WTC11 (cell line): ENCODE measurements around the gene SDC1. TPM values are rescaled to one million over a fixed set of nuclear protein-coding genes. Genes with fewer than 3 reads are reported as not detected.

ENCODE experiments used
- NR3C1 ChIP-seq: sonication (generic); formaldehyde crosslinking; conservative IDR thresholded peaks from 2 replicates; pipeline ENCODE4 v1.8.1; 2023; ENCODE audit warnings: low read depth, mild to moderate bottlenecking, missing genetic modification reagents
- TEAD1 ChIP-seq: sonication (generic); formaldehyde crosslinking; IDR thresholded peaks from 2 replicates; pipeline ENCODE4 v1.8.0; 2022; ENCODE audit warnings: mild to moderate bottlenecking, missing genetic modification reagents
- TEAD4 ChIP-seq: sonication (generic); formaldehyde crosslinking; IDR thresholded peaks from 2 replicates; pipeline ENCODE4 v1.8.0; 2022; ENCODE audit warnings: mild to moderate bottlenecking, missing genetic modification reagents
- ZNF423 ChIP-seq: fragments of 250-450 bp; sonication (Bioruptor Pico); IDR thresholded peaks from 2 replicates; pipeline ENCODE4 v2.1.2; 2022; ENCODE audit warnings: mild to moderate bottlenecking, moderate library complexity
- total RNA-seq: library from RNA; stranded (reverse); gene quantifications from 3 replicates; pipeline ENCODE4 v1.2.3, GENCODE V29; 2021
- TF ChIP-seq, protein P1 (sequence below): fragments of 250-450 bp; sonication (Bioruptor Pico); IDR thresholded peaks from 2 replicates; pipeline ENCODE4 v2.1.2; 2022; ENCODE audit warnings: mild to moderate bottlenecking, moderate library complexity
- TF ChIP-seq, protein P2 (sequence below): sonication (generic); formaldehyde crosslinking; IDR thresholded peaks from 2 replicates; pipeline ENCODE4 v1.8.1; 2022; ENCODE audit warnings: mild to moderate bottlenecking, moderate library complexity, missing genetic modification reagents
- TF ChIP-seq, protein P3 (sequence below): fragments of 200-600 bp; IDR thresholded peaks from 2 replicates; pipeline ENCODE4 v1.8.0; 2022; ENCODE audit warnings: antibody characterized with exemption
- TF ChIP-seq, protein P4 (sequence below): sonication (generic); formaldehyde crosslinking; IDR thresholded peaks from 2 replicates; pipeline ENCODE4 v1.8.0; 2022; ENCODE audit warnings: mild to moderate bottlenecking, missing genetic modification reagents
- TF ChIP-seq, protein P5 (sequence below): sonication (generic); formaldehyde crosslinking; IDR thresholded peaks from 2 replicates; pipeline ENCODE4 v1.8.0; 2023; ENCODE audit warnings: missing genetic modification reagents, mild to moderate bottlenecking, borderline replicate concordance
- TF ChIP-seq, protein P6 (sequence below): sonication (generic); formaldehyde crosslinking; IDR thresholded peaks from 2 replicates; pipeline ENCODE4 v1.8.0; 2022; ENCODE audit warnings: mild to moderate bottlenecking, missing genetic modification reagents
- TF ChIP-seq, protein P7 (sequence below): fragments of 250-450 bp; sonication (Bioruptor Pico); conservative IDR thresholded peaks from 2 replicates; pipeline ENCODE4 v1.9.0; 2021; ENCODE audit warnings: mild to moderate bottlenecking

The SDC1 gene
- total RNA-seq, 1 experiment from 2014 or later, result 52.6 TPM

DNA sequence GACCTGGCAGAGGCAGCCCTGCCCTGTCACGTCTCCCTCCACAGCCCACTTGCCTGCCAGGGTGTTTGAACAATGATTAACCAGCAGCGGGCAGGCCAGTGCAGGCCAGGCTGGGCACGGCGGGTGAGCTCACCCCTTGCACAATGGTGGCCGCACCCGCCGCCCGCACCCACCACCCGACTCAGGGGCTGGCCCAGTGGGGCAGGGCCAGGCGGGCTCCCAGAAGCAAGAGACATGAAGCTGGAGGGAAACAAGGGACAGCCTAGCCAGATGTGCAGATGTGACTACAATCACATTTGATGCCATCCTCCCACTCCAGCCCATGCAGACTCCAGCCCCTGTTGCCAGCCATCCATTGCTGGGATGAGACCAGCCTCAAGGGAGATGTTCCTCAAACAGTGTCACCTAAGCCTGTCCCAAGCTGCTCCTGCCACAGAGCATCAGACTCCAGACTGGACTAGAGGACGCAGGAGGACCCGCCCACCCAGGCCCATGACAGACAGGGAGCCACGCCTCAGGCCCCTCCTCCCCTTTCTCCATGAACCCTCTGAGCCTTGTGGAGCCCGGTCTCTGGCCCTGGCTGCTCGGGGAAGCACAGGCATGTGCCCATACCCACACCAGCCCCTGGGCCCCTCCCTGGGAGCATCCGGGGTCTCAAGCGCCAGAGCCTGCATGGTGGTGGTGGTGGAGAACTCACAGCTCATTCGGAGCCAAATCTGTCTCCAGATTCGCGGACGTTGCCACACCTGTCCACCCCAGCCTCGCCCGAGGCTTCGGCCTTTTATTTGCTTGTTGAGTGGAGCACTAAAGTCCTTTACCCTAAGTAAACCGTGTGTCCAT, 45.0 kb downstream of the SDC1 start (continued):
- TF ChIP-seq, protein P1, sequence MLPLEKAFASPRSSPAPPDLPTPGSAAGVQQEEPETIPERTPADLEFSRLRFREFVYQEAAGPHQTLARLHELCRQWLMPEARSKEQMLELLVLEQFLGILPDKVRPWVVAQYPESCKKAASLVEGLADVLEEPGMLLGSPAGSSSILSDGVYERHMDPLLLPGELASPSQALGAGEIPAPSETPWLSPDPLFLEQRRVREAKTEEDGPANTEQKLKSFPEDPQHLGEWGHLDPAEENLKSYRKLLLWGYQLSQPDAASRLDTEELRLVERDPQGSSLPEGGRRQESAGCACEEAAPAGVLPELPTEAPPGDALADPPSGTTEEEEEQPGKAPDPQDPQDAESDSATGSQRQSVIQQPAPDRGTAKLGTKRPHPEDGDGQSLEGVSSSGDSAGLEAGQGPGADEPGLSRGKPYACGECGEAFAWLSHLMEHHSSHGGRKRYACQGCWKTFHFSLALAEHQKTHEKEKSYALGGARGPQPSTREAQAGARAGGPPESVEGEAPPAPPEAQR (CRISPR knock-in tag), result no peak
- TF ChIP-seq, protein P2, sequence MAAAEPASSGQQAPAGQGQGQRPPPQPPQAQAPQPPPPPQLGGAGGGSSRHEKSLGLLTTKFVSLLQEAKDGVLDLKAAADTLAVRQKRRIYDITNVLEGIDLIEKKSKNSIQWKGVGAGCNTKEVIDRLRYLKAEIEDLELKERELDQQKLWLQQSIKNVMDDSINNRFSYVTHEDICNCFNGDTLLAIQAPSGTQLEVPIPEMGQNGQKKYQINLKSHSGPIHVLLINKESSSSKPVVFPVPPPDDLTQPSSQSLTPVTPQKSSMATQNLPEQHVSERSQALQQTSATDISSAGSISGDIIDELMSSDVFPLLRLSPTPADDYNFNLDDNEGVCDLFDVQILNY, result 0 out of 2 replicates have a peak, but pooled peaks have one; percentile 23
- TF ChIP-seq, protein P3, sequence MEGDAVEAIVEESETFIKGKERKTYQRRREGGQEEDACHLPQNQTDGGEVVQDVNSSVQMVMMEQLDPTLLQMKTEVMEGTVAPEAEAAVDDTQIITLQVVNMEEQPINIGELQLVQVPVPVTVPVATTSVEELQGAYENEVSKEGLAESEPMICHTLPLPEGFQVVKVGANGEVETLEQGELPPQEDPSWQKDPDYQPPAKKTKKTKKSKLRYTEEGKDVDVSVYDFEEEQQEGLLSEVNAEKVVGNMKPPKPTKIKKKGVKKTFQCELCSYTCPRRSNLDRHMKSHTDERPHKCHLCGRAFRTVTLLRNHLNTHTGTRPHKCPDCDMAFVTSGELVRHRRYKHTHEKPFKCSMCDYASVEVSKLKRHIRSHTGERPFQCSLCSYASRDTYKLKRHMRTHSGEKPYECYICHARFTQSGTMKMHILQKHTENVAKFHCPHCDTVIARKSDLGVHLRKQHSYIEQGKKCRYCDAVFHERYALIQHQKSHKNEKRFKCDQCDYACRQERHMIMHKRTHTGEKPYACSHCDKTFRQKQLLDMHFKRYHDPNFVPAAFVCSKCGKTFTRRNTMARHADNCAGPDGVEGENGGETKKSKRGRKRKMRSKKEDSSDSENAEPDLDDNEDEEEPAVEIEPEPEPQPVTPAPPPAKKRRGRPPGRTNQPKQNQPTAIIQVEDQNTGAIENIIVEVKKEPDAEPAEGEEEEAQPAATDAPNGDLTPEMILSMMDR, result no peak
- TF ChIP-seq, protein P4, sequence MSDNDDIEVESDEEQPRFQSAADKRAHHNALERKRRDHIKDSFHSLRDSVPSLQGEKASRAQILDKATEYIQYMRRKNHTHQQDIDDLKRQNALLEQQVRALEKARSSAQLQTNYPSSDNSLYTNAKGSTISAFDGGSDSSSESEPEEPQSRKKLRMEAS, result 0 out of 2 replicates have a peak, but pooled peaks have one; percentile 32
- TF ChIP-seq TEAD4 (CRISPR knock-in tag) (no peak), NR3C1 (CRISPR knock-in tag) (no peak), ZNF423 (CRISPR knock-in tag) (no peak), TEAD1 (CRISPR knock-in tag) (no peak)
- TF ChIP-seq, protein P5, sequence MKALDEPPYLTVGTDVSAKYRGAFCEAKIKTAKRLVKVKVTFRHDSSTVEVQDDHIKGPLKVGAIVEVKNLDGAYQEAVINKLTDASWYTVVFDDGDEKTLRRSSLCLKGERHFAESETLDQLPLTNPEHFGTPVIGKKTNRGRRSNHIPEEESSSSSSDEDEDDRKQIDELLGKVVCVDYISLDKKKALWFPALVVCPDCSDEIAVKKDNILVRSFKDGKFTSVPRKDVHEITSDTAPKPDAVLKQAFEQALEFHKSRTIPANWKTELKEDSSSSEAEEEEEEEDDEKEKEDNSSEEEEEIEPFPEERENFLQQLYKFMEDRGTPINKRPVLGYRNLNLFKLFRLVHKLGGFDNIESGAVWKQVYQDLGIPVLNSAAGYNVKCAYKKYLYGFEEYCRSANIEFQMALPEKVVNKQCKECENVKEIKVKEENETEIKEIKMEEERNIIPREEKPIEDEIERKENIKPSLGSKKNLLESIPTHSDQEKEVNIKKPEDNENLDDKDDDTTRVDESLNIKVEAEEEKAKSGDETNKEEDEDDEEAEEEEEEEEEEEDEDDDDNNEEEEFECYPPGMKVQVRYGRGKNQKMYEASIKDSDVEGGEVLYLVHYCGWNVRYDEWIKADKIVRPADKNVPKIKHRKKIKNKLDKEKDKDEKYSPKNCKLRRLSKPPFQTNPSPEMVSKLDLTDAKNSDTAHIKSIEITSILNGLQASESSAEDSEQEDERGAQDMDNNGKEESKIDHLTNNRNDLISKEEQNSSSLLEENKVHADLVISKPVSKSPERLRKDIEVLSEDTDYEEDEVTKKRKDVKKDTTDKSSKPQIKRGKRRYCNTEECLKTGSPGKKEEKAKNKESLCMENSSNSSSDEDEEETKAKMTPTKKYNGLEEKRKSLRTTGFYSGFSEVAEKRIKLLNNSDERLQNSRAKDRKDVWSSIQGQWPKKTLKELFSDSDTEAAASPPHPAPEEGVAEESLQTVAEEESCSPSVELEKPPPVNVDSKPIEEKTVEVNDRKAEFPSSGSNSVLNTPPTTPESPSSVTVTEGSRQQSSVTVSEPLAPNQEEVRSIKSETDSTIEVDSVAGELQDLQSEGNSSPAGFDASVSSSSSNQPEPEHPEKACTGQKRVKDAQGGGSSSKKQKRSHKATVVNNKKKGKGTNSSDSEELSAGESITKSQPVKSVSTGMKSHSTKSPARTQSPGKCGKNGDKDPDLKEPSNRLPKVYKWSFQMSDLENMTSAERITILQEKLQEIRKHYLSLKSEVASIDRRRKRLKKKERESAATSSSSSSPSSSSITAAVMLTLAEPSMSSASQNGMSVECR (CRISPR knock-in tag), result no peak
- TF ChIP-seq, protein P6, sequence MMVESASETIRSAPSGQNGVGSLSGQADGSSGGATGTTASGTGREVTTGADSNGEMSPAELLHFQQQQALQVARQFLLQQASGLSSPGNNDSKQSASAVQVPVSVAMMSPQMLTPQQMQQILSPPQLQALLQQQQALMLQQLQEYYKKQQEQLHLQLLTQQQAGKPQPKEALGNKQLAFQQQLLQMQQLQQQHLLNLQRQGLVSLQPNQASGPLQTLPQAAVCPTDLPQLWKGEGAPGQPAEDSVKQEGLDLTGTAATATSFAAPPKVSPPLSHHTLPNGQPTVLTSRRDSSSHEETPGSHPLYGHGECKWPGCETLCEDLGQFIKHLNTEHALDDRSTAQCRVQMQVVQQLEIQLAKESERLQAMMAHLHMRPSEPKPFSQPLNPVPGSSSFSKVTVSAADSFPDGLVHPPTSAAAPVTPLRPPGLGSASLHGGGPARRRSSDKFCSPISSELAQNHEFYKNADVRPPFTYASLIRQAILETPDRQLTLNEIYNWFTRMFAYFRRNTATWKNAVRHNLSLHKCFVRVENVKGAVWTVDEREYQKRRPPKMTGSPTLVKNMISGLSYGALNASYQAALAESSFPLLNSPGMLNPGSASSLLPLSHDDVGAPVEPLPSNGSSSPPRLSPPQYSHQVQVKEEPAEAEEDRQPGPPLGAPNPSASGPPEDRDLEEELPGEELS (CRISPR knock-in tag), result no peak
- TF ChIP-seq, protein P7, sequence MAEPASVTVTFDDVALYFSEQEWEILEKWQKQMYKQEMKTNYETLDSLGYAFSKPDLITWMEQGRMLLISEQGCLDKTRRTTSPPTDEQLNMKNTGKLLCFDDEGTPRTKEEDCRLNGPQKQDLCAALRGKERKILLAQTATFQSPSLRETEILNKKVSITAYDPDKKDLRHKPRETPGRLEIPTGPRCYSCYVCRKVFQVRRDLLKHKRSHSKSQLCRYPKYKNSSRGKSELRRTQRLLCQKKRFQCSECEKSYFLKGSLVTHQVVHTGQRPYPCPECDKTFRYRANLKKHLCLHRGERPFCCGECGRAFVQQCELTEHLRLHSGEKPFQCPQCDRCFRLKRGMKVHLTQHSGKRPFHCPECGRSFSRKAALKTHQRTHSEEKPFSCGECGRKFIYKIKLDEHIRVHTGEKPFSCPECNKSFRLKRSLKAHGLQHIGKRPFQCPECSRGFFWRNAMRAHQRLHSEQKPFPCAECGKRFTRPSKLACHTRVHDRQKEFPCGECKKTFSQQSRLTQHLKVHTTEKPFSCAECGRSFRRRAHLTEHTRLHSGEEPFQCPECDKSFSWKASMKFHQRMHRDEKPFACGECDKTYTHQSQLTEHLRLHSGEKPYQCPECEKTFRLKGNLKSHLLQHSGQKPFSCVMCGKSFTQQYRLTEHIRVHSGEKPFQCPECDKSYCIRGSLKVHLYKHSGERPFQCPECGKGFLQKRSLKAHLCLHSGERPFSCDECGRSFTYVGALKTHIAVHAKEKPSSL (CRISPR knock-in tag), result no peak
